Measurements from ENCODE around the gene FNDC3A. TPM values are rescaled to one million over a fixed set of nuclear protein-coding genes. Genes with fewer than 3 reads are reported as not detected.
A peak's percentile ranks its signal among the peaks of the same experiment; 100 is the strongest.

The FNDC3A gene
- total and polyA plus RNA-seq, 9 of the 15 experiments (the other 6 are each of a cell fraction or from before 2014, with no cell fraction given) = 4.1 to 22.0 (median 13.5) TPM

DNA sequence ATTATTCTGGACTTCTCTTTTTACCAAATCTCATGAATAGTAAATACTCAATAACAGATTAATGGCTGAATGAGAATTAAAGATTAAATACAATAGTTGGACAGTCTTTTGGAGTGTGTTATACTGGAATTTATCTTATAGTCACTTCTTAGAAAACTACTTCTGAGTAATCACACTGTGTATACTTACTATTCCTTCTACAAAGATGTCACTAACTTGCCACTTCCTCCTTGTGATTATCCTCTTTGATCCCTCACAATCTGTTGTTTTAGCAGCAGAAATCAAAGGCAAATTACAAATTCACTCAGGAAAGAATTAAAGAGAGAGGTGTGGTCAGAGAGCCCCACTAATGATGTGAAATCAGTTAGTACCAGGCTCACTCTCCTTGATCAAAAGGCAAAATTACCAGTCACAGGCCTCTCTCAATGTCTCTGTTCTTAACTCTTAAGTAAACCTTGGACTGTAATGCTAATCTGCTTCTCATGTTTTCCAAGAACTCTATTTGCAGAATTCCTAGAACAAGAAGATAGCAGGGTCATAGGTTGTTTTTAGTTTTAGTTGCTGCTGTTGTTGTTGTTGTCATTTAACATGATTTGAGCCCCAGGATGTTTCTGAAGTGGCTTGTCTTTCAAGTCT is 37.3 kb upstream of the FNDC3A start (continued):
- TF ChIP-seq HDAC2 (IDR thresholded peaks at IDR 0.05) (0 out of 2 replicates have a peak, but pooled peaks have one; percentile 37), PRPF4 (IDR thresholded peaks at IDR 0.05; ENCODE audit: insufficient read depth, low read depth, low read length, poor library complexity, severe bottlenecking) (no peak), NR3C1 (CRISPR knock-in tag; IDR thresholded peaks at IDR 0.05) (no peak), KAT8 (IDR thresholded peaks at IDR 0.05; ENCODE audit: low read depth) (no peak), FOXM1 (IDR thresholded peaks at IDR 0.05; ENCODE audit: low read depth) (peak; percentile 23; the same call in 1 of the 2 replicates), FOXM1 (CRISPR knock-in tag; IDR thresholded peaks at IDR 0.05; ENCODE audit: low read depth) (no peak), ZNF217 (CRISPR knock-in tag; IDR thresholded peaks at IDR 0.05) (no peak), HNRNPK (IDR thresholded peaks at IDR 0.05; ENCODE audit: low read depth, low read length, poor library complexity, severe bottlenecking) (no peak), ZFPM2 (CRISPR knock-in tag; IDR thresholded peaks at IDR 0.05) (no peak), ZNF707 (CRISPR knock-in tag; conservative IDR thresholded peaks at IDR 0.05) (no peak), RBM34 (IDR thresholded peaks at IDR 0.05; ENCODE audit: borderline replicate concordance, insufficient read depth, low read length) (no peak), CHD4 (IDR thresholded peaks at IDR 0.05; ENCODE audit: insufficient read depth, insufficient replicate concordance, low read depth, low read length, poor library complexity, severe bottlenecking) (no peak), ZNF121 (CRISPR knock-in tag; conservative IDR thresholded peaks at IDR 0.05) (no peak), MEF2A (IDR thresholded peaks at IDR 0.05; ENCODE audit: control insufficient read depth, low read depth, low read length) (peak; percentile 39; the same call in 1 of the 2 replicates), KDM1A (IDR thresholded peaks at IDR 0.05) (peak in 1 of 2 experiments; percentile 62; a peak in 3 of 4 replicates), MIER1 (IDR thresholded peaks at IDR 0.05; ENCODE audit: low read depth) (no peak), SMARCA5 (IDR thresholded peaks at IDR 0.05) (no peak), ZNF134 (CRISPR knock-in tag; conservative IDR thresholded peaks at IDR 0.05) (no peak)
- TF ChIP-seq, protein P1, sequence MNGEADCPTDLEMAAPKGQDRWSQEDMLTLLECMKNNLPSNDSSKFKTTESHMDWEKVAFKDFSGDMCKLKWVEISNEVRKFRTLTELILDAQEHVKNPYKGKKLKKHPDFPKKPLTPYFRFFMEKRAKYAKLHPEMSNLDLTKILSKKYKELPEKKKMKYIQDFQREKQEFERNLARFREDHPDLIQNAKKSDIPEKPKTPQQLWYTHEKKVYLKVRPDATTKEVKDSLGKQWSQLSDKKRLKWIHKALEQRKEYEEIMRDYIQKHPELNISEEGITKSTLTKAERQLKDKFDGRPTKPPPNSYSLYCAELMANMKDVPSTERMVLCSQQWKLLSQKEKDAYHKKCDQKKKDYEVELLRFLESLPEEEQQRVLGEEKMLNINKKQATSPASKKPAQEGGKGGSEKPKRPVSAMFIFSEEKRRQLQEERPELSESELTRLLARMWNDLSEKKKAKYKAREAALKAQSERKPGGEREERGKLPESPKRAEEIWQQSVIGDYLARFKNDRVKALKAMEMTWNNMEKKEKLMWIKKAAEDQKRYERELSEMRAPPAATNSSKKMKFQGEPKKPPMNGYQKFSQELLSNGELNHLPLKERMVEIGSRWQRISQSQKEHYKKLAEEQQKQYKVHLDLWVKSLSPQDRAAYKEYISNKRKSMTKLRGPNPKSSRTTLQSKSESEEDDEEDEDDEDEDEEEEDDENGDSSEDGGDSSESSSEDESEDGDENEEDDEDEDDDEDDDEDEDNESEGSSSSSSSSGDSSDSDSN (IDR thresholded peaks at IDR 0.05; ENCODE audit: borderline replicate concordance in 1 of 2, low read depth in 2 of 2, low read length in 2 of 2) = no peak
- TF ChIP-seq, protein P2, sequence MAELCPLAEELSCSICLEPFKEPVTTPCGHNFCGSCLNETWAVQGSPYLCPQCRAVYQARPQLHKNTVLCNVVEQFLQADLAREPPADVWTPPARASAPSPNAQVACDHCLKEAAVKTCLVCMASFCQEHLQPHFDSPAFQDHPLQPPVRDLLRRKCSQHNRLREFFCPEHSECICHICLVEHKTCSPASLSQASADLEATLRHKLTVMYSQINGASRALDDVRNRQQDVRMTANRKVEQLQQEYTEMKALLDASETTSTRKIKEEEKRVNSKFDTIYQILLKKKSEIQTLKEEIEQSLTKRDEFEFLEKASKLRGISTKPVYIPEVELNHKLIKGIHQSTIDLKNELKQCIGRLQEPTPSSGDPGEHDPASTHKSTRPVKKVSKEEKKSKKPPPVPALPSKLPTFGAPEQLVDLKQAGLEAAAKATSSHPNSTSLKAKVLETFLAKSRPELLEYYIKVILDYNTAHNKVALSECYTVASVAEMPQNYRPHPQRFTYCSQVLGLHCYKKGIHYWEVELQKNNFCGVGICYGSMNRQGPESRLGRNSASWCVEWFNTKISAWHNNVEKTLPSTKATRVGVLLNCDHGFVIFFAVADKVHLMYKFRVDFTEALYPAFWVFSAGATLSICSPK (IDR thresholded peaks at IDR 0.05; ENCODE audit: borderline replicate concordance) = no peak
- TF ChIP-seq, protein P3, sequence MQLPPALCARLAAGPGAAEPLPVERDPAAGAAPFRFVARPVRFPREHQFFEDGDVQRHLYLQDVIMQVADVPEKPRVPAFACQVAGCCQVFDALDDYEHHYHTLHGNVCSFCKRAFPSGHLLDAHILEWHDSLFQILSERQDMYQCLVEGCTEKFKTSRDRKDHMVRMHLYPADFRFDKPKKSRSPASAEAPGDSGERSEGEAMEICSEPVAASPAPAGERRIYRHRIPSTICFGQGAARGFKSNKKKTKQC (CRISPR knock-in tag; IDR thresholded peaks at IDR 0.05) = no peak
- TF ChIP-seq, protein P4, sequence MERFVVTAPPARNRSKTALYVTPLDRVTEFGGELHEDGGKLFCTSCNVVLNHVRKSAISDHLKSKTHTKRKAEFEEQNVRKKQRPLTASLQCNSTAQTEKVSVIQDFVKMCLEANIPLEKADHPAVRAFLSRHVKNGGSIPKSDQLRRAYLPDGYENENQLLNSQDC (CRISPR knock-in tag; IDR thresholded peaks at IDR 0.05) = no peak
